ENCODE results near the gene CARNS1.
A peak's percentile ranks its signal among the peaks of the same experiment; 100 is the strongest.

CARNS1 gene

GRCh38 chr11:67468456-67468758 lies 52.9 kb downstream of the CARNS1 start:
- DNase-seq = no peak

- peak; percentile 91 to 96 for DNase-seq
Measured at GRCh38 chr11:67468759-67469507, 53.5 kb downstream of the CARNS1 start, which contains the start of gene TMEM134. Gene TMEM134, minus strand, starts transcription at chr11:67469251. Its CDS starts 59 bp downstream, at chr11:67469192.

GRCh38 chr11:67469508-67469811 lies 54.0 kb downstream of the CARNS1 start:
- peak in 1 of 2 donors; percentile 3 for DNase-seq

- no peak for DNase-seq
Measured at GRCh38 chr11:67470337-67471002, 55.0 kb downstream of the CARNS1 start.

GRCh38 chr11:67472882-67473281 lies 57.4 kb downstream of the CARNS1 start:
- no peak for DNase-seq

All from inflammatory macrophage (primary cell).